HG02973 (cell line): ENCODE results near the gene CRYBA1.
"Not testable (repeated sequence)": the region's sequence is repeated elsewhere in the genome, so short reads cannot be mapped to it uniquely, and the experiment has no call there.

Experiments
- ATAC-seq: cut with Tn5 transposase; IDR thresholded peaks from one replicate; pipeline ENCODE4 v1.9.1; 2021; ENCODE audit warnings: moderate library complexity; ENCODE audit not compliant: unreplicated experiment

Gene CRYBA1

GRCh38 chr17:29237476-29238132 lies 9.1 kb upstream of the CRYBA1 start:
- no peak for ATAC-seq

- no peak for ATAC-seq
Measured at GRCh38 chr17:29238133-29238850, 8.4 kb upstream of the CRYBA1 start.

- no peak for ATAC-seq
Measured at GRCh38 chr17:29240477-29240876, 6.2 kb upstream of the CRYBA1 start.

GRCh38 chr17:29240968-29241963 lies 5.4 kb upstream of the CRYBA1 start:
- no peak for ATAC-seq

GRCh38 chr17:29242051-29242450 lies 4.6 kb upstream of the CRYBA1 start:
- ATAC-seq, result no peak

- no peak for ATAC-seq
Measured at GRCh38 chr17:29242790-29243189, 3.9 kb upstream of the CRYBA1 start.

GRCh38 chr17:29243792-29244191 lies 2.9 kb upstream of the CRYBA1 start:
- no peak for ATAC-seq

GRCh38 chr17:29245401-29245800 lies 1.3 kb upstream of the CRYBA1 start:
- no peak for ATAC-seq

GRCh38 chr17:29247219-29247618 lies 560 bp downstream of the CRYBA1 start:
- ATAC-seq, result no peak

GRCh38 chr17:29248845-29249244 lies 2.2 kb downstream of the CRYBA1 start:
- no peak for ATAC-seq

GRCh38 chr17:29250666-29251065 lies 4.0 kb downstream of the CRYBA1 start:
- no peak for ATAC-seq

GRCh38 chr17:29251184-29251583 lies 4.5 kb downstream of the CRYBA1 start:
- no peak for ATAC-seq

- no peak for ATAC-seq
Measured at GRCh38 chr17:29252101-29252791, 5.6 kb downstream of the CRYBA1 start.

- no peak for ATAC-seq
Measured at GRCh38 chr17:29253037-29253436, 6.4 kb downstream of the CRYBA1 start.

- no peak for ATAC-seq
Measured at GRCh38 chr17:29255926-29256522, 9.4 kb downstream of the CRYBA1 start.

GRCh38 chr17:29256735-29257466 lies 10.2 kb downstream of the CRYBA1 start:
- no peak for ATAC-seq

- ATAC-seq, result no peak
Measured at GRCh38 chr17:29257756-29258155, 11.1 kb downstream of the CRYBA1 start.

- no peak for ATAC-seq
Measured at GRCh38 chr17:29263916-29264315, 17.3 kb downstream of the CRYBA1 start.

- not testable (repeated sequence) for ATAC-seq
Measured at GRCh38 chr17:29271980-29272379, 25.3 kb downstream of the CRYBA1 start.

- no peak for ATAC-seq
Measured at GRCh38 chr17:29273924-29274323, 27.3 kb downstream of the CRYBA1 start.
